ENCODE results near the gene DDX59.

GRCh38 chr1:200673952-200674823, 4.5 kb upstream of the DDX59 start:
- TF ChIP-seq, protein P1, sequence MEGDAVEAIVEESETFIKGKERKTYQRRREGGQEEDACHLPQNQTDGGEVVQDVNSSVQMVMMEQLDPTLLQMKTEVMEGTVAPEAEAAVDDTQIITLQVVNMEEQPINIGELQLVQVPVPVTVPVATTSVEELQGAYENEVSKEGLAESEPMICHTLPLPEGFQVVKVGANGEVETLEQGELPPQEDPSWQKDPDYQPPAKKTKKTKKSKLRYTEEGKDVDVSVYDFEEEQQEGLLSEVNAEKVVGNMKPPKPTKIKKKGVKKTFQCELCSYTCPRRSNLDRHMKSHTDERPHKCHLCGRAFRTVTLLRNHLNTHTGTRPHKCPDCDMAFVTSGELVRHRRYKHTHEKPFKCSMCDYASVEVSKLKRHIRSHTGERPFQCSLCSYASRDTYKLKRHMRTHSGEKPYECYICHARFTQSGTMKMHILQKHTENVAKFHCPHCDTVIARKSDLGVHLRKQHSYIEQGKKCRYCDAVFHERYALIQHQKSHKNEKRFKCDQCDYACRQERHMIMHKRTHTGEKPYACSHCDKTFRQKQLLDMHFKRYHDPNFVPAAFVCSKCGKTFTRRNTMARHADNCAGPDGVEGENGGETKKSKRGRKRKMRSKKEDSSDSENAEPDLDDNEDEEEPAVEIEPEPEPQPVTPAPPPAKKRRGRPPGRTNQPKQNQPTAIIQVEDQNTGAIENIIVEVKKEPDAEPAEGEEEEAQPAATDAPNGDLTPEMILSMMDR (IDR thresholded peaks at IDR 0.05), result no peak
- no peak for TF ChIP-seq ZFX (IDR thresholded peaks at IDR 0.05; ENCODE audit: borderline replicate concordance)
